OCI-LY7 (cell line): ENCODE measurements around the gene PLEKHA6. TPM values are rescaled to one million over a fixed set of nuclear protein-coding genes. Genes with fewer than 3 reads are reported as not detected.
A peak's percentile ranks its signal among the peaks of the same experiment; 100 is the strongest.

Experiments
- BruUV-seq: library from RNA; stranded (reverse); fragments of 400-500 nt; replicated peaks from 2 replicates; lab custom pipeline; 2021; lab: Mats Ljungman, UMichigan
- CTCF ChIA-PET: fragments of 300-600 bp; sonication (Branson Sonifier 250); formaldehyde crosslinking; loops from one replicate; lab custom pipeline; 2022; ENCODE audit warnings: antibody characterized with exemption; ENCODE audit not compliant: unreplicated experiment; lab: Charles Lee
- POLR2A ChIA-PET: fragments of 300-600 bp; sonication (Branson Sonifier 250); formaldehyde crosslinking; loops from one replicate; lab custom pipeline; 2022; ENCODE audit warnings: antibody characterized with exemption; lab: Charles Lee
- DNase-seq: peaks from one replicate; pipeline ENCODE4 v3.0.0-alpha.2; 2015; ENCODE audit warnings: low spot score
- H2AFZ ChIP-seq: fragments of 200-600 bp; sonication (generic), shearing (Covaris generic); 2 replicates; pipeline ENCODE4 v1.6.1; 2014; ENCODE audit warnings: mild to moderate bottlenecking, antibody characterized with exemption, low read length, moderate library complexity
- H3K27ac ChIP-seq: fragments of 200-600 bp; sonication (generic); 2 replicates; pipeline ENCODE4 v1.5.1; 2014; ENCODE audit warnings: mixed run types, low read depth, mild to moderate bottlenecking, moderate library complexity, low read length, inconsistent platforms; ENCODE audit not compliant: poor library complexity, severe bottlenecking
- H3K36me3 ChIP-seq: fragments of 200-600 bp; sonication (generic); 2 replicates; pipeline ENCODE4 v1.6.1; 2014; ENCODE audit warnings: mild to moderate bottlenecking, antibody characterized with exemption, low read length, moderate library complexity, mixed read lengths; ENCODE audit not compliant: insufficient read depth
- H3K4me1 ChIP-seq: fragments of 200-600 bp; sonication (generic); 2 replicates; pipeline ENCODE4 v1.5.1; 2014; ENCODE audit warnings: mild to moderate bottlenecking, low read length; ENCODE audit not compliant: insufficient read depth, poor library complexity, severe bottlenecking
- H3K4me2 ChIP-seq: fragments of 200-600 bp; sonication (generic); 2 replicates; pipeline ENCODE4 v1.6.1; 2014; ENCODE audit warnings: mild to moderate bottlenecking, low read length
- H3K4me3 ChIP-seq: fragments of 200-600 bp; sonication (generic); 2 replicates; pipeline ENCODE4 v1.5.1; 2014; ENCODE audit warnings: mild to moderate bottlenecking, low read depth, low read length; ENCODE audit not compliant: poor library complexity, severe bottlenecking
- H3K79me2 ChIP-seq: fragments of 200-600 bp; sonication (generic); 2 replicates; pipeline ENCODE4 v1.6.1; 2016; ENCODE audit warnings: low read depth, mild to moderate bottlenecking, low read length, moderate library complexity, mixed read lengths; ENCODE audit not compliant: insufficient read depth
- H3K9me2 ChIP-seq: fragments of 200-600 bp; sonication (generic); 2 replicates; pipeline ENCODE4 v1.6.1; 2016; ENCODE audit warnings: mild to moderate bottlenecking, low read length, mixed read lengths; ENCODE audit not compliant: insufficient read depth
- H3K9me3 ChIP-seq: fragments of 200-600 bp; sonication (generic); 2 replicates; pipeline ENCODE4 v1.6.1; 2014; ENCODE audit warnings: mild to moderate bottlenecking, mixed run types, low read length, mixed read lengths
- H4K20me1 ChIP-seq: fragments of 200-600 bp; sonication (generic); 2 replicates; pipeline ENCODE4 v1.6.1; 2014; ENCODE audit warnings: mild to moderate bottlenecking, antibody characterized with exemption, low read length, moderate library complexity, mixed read lengths; ENCODE audit not compliant: insufficient read depth
- EZH2phosphoT487 ChIP-seq: fragments of 200-600 bp; sonication (generic); IDR thresholded peaks from 2 replicates; pipeline ENCODE4 v1.6.1; 2018; ENCODE audit warnings: low read depth, borderline replicate concordance, mild to moderate bottlenecking, mixed run types, antibody characterized with exemption, low read length, moderate library complexity, mixed read lengths
- intact Hi-C: fragments of 100-400 bp; cut with micrococcal nuclease; formaldehyde crosslinking; loops from one replicate; pipeline ENCODE4 v1.10.0; 2022; ENCODE audit not compliant: unreplicated experiment
- total RNA-seq, 2 experiments: library from RNA; depleted of rRNA in 1 of 2; stranded (reverse); fragments of >200 nt in 1 of 2; shearing (Covaris generic) in 1 of 2; gene quantifications; 2 replicates each; pipeline ENCODE4 v1.2.3, GENCODE V29; 2014 to 2022
- TF ChIP-seq, protein P1 (sequence below): fragments of 200-600 bp; sonication (generic); conservative IDR thresholded peaks from 2 replicates; pipeline ENCODE4 v1.5.1; 2014; ENCODE audit warnings: mild to moderate bottlenecking, antibody characterized with exemption, low read length, moderate library complexity, mixed read lengths

The PLEKHA6 gene
- total RNA-seq, 2 experiments from 2014 or later = not detected

DNA sequence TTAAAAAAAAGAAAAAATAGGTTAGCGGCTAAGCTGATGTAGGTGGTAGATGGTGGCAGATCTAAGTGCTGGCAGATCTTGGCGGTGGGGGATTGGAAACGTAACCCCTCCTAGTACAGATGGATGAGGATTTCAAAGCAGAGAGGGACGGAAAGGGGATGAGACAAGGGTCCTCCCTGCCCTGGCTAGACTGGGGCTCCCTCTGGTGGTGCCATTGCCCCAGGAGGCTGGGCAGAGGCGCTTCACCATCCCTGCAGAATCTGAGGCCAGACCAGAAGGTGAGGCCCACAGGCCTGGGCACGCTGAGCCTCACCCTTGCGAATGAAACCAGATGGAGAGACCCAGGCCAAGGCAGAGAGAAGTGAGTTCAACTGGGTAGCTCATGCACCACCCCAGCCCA, 7.0 kb upstream of the PLEKHA6 start:
- no peak overlapping the region for H3K27ac ChIP-seq
- no peaks in the 10 kb centered on the region for H3K36me3 ChIP-seq
- intact Hi-C loops = no loop called here
- ChIA-PET POLR2A (no interaction called here), CTCF (no interaction called here)
- no peaks in the 10 kb centered on the region for H4K20me1 ChIP-seq
- no TSS peak for BruUV-seq
- no peak overlapping the region for H2AFZ ChIP-seq
- H3K4me2 ChIP-seq = no peak overlapping the region
- no peaks in the 10 kb centered on the region for H3K9me3 ChIP-seq
- H3K9me2 ChIP-seq = no peaks in the 10 kb centered on the region
- DNase-seq = peak; percentile 20
- TF ChIP-seq, protein P1, sequence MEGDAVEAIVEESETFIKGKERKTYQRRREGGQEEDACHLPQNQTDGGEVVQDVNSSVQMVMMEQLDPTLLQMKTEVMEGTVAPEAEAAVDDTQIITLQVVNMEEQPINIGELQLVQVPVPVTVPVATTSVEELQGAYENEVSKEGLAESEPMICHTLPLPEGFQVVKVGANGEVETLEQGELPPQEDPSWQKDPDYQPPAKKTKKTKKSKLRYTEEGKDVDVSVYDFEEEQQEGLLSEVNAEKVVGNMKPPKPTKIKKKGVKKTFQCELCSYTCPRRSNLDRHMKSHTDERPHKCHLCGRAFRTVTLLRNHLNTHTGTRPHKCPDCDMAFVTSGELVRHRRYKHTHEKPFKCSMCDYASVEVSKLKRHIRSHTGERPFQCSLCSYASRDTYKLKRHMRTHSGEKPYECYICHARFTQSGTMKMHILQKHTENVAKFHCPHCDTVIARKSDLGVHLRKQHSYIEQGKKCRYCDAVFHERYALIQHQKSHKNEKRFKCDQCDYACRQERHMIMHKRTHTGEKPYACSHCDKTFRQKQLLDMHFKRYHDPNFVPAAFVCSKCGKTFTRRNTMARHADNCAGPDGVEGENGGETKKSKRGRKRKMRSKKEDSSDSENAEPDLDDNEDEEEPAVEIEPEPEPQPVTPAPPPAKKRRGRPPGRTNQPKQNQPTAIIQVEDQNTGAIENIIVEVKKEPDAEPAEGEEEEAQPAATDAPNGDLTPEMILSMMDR = peak; percentile 62
- TF ChIP-seq EZH2phosphoT487 = no peak
- no peak overlapping the region for H3K4me3 ChIP-seq
- H3K79me2 ChIP-seq = no peaks in the 10 kb centered on the region
- peaks cover 5% of the 10 kb centered on the region for H3K4me1 ChIP-seq

DNA sequence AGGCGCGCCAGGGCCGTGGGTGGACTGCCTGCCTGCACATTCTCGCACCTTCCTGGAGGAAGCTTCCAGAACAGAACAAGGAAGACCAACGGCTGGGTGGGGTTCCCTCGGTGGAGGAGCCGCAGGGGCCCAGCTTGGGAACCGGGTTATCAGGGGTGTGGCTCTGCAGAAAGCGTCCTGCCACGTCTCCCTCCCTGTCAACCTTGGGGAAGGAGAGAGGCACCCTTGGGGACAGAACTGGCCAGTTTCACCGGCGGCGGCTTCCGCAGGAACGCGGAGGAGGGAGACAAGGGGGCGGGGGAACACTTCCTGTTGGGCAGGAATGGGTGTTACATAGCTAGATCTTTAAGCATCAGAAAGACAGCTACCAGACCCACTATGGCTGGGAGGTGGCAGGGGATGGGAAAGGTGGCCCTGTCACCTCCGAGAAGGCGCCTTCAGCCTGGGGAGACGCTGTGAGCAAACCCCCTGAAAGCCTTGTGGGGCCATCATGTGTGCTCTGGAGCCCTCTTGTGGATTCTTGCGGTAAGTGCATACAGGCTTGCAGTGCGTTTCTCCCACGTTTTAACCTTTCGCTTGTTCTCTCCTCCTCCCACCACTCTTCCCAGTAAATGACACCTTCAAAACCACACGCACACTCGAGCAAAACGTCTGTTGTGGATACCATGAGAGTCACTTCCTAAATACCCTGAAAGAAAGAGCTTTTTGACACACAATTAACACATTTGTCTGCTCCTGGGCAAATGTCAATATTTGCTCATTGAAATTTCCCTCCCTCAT, 3.8 kb upstream of the PLEKHA6 start:
- H3K9me2 ChIP-seq = no peaks in the 10 kb centered on the region
- intact Hi-C loops = loop anchor here (1.0 to 5.0 kb wide), 6 partner anchors 105 to 861 kb away; partner anchors contain the start of gene SNRPE
- no peak overlapping the region for H3K27ac ChIP-seq
- DNase-seq = peak; percentile 78
- ChIA-PET CTCF (interaction anchor here (0.8 kb wide), 1 partner anchor 200 kb away, joined by 3 read pairs; no protein-coding TSS in a partner anchor), POLR2A (interaction anchor here (0.5 to 1.0 kb wide), 4 partner anchors 14 to 303 kb away, joined by 3 to 4 read pairs (median 3); no protein-coding TSS in a partner anchor)
- peak overlapping the region; percentile 68 for H2AFZ ChIP-seq
- BruUV-seq = no TSS peak
- H4K20me1 ChIP-seq = no peaks in the 10 kb centered on the region
- H3K36me3 ChIP-seq = no peaks in the 10 kb centered on the region
- peak overlapping the region; percentile 41 for H3K4me3 ChIP-seq
- TF ChIP-seq, protein P1 = peak; percentile 92
- TF ChIP-seq EZH2phosphoT487 = no peak
- H3K79me2 ChIP-seq = no peaks in the 10 kb centered on the region
- H3K9me3 ChIP-seq = no peaks in the 10 kb centered on the region
- peaks cover 5% of the 10 kb centered on the region for H3K4me1 ChIP-seq
- peak overlapping the region; percentile 54 for H3K4me2 ChIP-seq

DNA sequence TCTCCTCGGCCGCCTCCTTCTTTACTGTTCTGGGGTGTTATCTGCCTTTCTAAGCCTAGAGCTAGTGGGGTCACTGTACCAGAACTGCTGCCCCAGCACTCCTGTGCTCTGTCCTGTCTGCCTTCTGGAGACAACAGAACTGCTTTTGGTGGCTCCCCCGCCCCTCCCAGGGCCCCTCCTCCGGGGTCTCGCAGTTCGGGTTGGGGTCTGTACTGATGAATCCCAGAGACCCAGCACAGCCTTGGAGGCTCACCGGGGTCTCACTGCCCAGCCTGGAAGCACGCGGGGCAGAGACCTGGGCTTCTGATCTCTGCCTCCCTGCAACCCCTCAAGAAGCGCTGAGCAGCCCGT, 3.2 kb upstream of the PLEKHA6 start:
- CTCF ChIA-PET = interaction anchor here (0.8 kb wide), 1 partner anchor 199 kb away, joined by 3 read pairs; no protein-coding TSS in a partner anchor
- Histone ChIP-seq H3K9me3 (no peaks in the 10 kb centered on the region), H2AFZ (peak overlapping the region; percentile 68), H3K9me2 (no peaks in the 10 kb centered on the region), H3K27ac (no peak overlapping the region), H3K4me3 (peak overlapping the region; percentile 41), H4K20me1 (no peaks in the 10 kb centered on the region), H3K36me3 (no peaks in the 10 kb centered on the region), H3K4me1 (peaks cover 5% of the 10 kb centered on the region), H3K79me2 (no peaks in the 10 kb centered on the region), H3K4me2 (peak overlapping the region; percentile 54)
- POLR2A ChIA-PET = interaction anchor here (0.6 kb wide), 2 partner anchors 19 to 303 kb away, joined by 3 to 4 read pairs; no protein-coding TSS in a partner anchor
- intact Hi-C loops = loop anchor here (1.0 to 5.0 kb wide), 6 partner anchors 105 to 861 kb away; partner anchors contain the start of gene SNRPE
- DNase-seq = no peak
- no TSS peak for BruUV-seq
- TF ChIP-seq, protein P1 = no peak
- TF ChIP-seq EZH2phosphoT487 = no peak
